ENCODE data around the gene LDLRAD4. TPM values are rescaled to one million over a fixed set of nuclear protein-coding genes. Genes with fewer than 3 reads are reported as not detected.

Gene LDLRAD4
- total and polyA plus RNA-seq, 8 donors, result 14.1 to 26.6 (median 18.8) TPM

- Histone ChIP-seq H3K27ac (no peak overlapping the region), H3K4me1 (peaks cover 5 to 9% of the 10 kb centered on the region in 2 donors), H3K27me3 (no peaks in the 10 kb centered on the region), H3K4me3 (no peak overlapping the region), H3K9me3 (peaks cover 0 to 5% of the 10 kb centered on the region in 2 donors), H3K36me3 (no peaks in the 10 kb centered on the region)
- ATAC-seq (no peak), DNase-seq (no peak)
- intact Hi-C loops (cut with DNase I), result no loop called here
- no peak for TF ChIP-seq CTCF (IDR thresholded peaks at IDR 0.05)
These were observed 238.2 kb downstream of the LDLRAD4 start for GRCh38 chr18:13456736-13457271.

- no peak overlapping the region for H3K27ac ChIP-seq
- no peak for DNase-seq
- TF ChIP-seq CTCF (IDR thresholded peaks at IDR 0.05), result no peak
- no peak overlapping the region for H3K4me3 ChIP-seq
- no peaks in the 10 kb centered on the region for H3K27me3 ChIP-seq
- H3K4me1 ChIP-seq, result peaks cover under 1 to 3% of the 10 kb centered on the region in 2 donors
- no peaks in the 10 kb centered on the region for H3K36me3 ChIP-seq
- ATAC-seq, result no peak
- intact Hi-C loops (cut with DNase I), result no loop called here
- H3K9me3 ChIP-seq, result peaks cover 0 to 5% of the 10 kb centered on the region in 2 donors
These were observed 238.8 kb downstream of the LDLRAD4 start for GRCh38 chr18:13457327-13457726.

- no peak for TF ChIP-seq CTCF (IDR thresholded peaks at IDR 0.05)
- no peak for ATAC-seq
- Histone ChIP-seq H3K9me3 (peaks cover 0 to 5% of the 10 kb centered on the region in 2 donors), H3K27me3 (no peaks in the 10 kb centered on the region), H3K4me3 (no peak overlapping the region), H3K4me1 (peaks cover 3 to 26% of the 10 kb centered on the region in 2 donors), H3K27ac (no peak overlapping the region), H3K36me3 (no peaks in the 10 kb centered on the region)
- no peak for DNase-seq
- intact Hi-C loops (cut with DNase I), result no loop called here
These were observed 242.4 kb downstream of the LDLRAD4 start for GRCh38 chr18:13460946-13461345.

- Histone ChIP-seq H3K27ac (no peak overlapping the region), H3K36me3 (no peaks in the 10 kb centered on the region), H3K9me3 (peaks cover 0 to 5% of the 10 kb centered on the region in 2 donors), H3K27me3 (no peaks in the 10 kb centered on the region), H3K4me3 (no peak overlapping the region), H3K4me1 (peaks cover 6 to 31% of the 10 kb centered on the region in 2 donors)
- DNase-seq, result no peak
- no peak for ATAC-seq
- intact Hi-C loops (cut with DNase I), result no loop called here
- TF ChIP-seq CTCF (IDR thresholded peaks at IDR 0.05), result no peak
These were observed 242.9 kb downstream of the LDLRAD4 start for GRCh38 chr18:13461469-13461868.

GRCh38 chr18:13461936-13462335 lies 243.4 kb downstream of the LDLRAD4 start:
- no peaks in the 10 kb centered on the region for H3K27me3 ChIP-seq
- no peaks in the 10 kb centered on the region for H3K36me3 ChIP-seq
- intact Hi-C loops (cut with DNase I), result no loop called here
- no peak overlapping the region for H3K27ac ChIP-seq
- DNase-seq (no peak), ATAC-seq (no peak)
- H3K4me3 ChIP-seq, result no peak overlapping the region
- peaks cover 6 to 31% of the 10 kb centered on the region in 2 donors for H3K4me1 ChIP-seq
- no peak for TF ChIP-seq CTCF (IDR thresholded peaks at IDR 0.05)
- peaks cover 0 to 5% of the 10 kb centered on the region in 2 donors for H3K9me3 ChIP-seq
